Measurements from ENCODE around the gene PAQR6.

GRCh38 chr1:156213644-156213966, 34.3 kb downstream of the PAQR6 start:
- TF ChIP-seq CTCF (IDR thresholded peaks at IDR 0.05): no peak
- TF ChIP-seq, protein P1, sequence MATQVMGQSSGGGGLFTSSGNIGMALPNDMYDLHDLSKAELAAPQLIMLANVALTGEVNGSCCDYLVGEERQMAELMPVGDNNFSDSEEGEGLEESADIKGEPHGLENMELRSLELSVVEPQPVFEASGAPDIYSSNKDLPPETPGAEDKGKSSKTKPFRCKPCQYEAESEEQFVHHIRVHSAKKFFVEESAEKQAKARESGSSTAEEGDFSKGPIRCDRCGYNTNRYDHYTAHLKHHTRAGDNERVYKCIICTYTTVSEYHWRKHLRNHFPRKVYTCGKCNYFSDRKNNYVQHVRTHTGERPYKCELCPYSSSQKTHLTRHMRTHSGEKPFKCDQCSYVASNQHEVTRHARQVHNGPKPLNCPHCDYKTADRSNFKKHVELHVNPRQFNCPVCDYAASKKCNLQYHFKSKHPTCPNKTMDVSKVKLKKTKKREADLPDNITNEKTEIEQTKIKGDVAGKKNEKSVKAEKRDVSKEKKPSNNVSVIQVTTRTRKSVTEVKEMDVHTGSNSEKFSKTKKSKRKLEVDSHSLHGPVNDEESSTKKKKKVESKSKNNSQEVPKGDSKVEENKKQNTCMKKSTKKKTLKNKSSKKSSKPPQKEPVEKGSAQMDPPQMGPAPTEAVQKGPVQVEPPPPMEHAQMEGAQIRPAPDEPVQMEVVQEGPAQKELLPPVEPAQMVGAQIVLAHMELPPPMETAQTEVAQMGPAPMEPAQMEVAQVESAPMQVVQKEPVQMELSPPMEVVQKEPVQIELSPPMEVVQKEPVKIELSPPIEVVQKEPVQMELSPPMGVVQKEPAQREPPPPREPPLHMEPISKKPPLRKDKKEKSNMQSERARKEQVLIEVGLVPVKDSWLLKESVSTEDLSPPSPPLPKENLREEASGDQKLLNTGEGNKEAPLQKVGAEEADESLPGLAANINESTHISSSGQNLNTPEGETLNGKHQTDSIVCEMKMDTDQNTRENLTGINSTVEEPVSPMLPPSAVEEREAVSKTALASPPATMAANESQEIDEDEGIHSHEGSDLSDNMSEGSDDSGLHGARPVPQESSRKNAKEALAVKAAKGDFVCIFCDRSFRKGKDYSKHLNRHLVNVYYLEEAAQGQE (IDR thresholded peaks at IDR 0.05; ENCODE audit: insufficient read depth in 1 of 2, low read depth in 2 of 2, low read length in 1 of 2): no peak
- no peak for TF ChIP-seq SIN3A (IDR thresholded peaks at IDR 0.05; ENCODE audit: borderline replicate concordance, insufficient read depth, low read depth, low read length)
- TF ChIP-seq POLR2AphosphoS5 (IDR thresholded peaks at IDR 0.05; ENCODE audit: low read depth, low read length): no peak

Measured in Panc1 (cell line).